KOPT-K1 (cell line): ENCODE measurements around the gene ROR2.
"Not testable (repeated sequence)": the region's sequence is repeated elsewhere in the genome, so short reads cannot be mapped to it uniquely, and the experiment has no call there.

Experiments
- H3K27ac ChIP-seq: fragments of 200-600 bp; sonication (generic); 2 replicates; pipeline ENCODE4 v1.5.1; 2016; ENCODE audit warnings: antibody characterized with exemption, mild to moderate bottlenecking, low read depth, low read length; ENCODE audit not compliant: poor library complexity, severe bottlenecking
- H3K36me3 ChIP-seq: fragments of 200-600 bp; sonication (generic); 2 replicates; pipeline ENCODE4 v1.5.1; 2017; ENCODE audit warnings: antibody characterized with exemption, mild to moderate bottlenecking, low read length, moderate library complexity; ENCODE audit not compliant: insufficient read depth
- H3K9me3 ChIP-seq: fragments of 200-600 bp; sonication (generic); 2 replicates; pipeline ENCODE4 v1.5.1; 2017; ENCODE audit warnings: antibody characterized with exemption, low read length, mild to moderate bottlenecking; ENCODE audit not compliant: insufficient read depth, poor library complexity, severe bottlenecking

Gene ROR2

GRCh38 chr9:91547081-91547480 lies 402.9 kb downstream of the ROR2 start:
- Histone ChIP-seq H3K36me3 (no peaks in the 10 kb centered on the region), H3K27ac (no peak overlapping the region)

GRCh38 chr9:91546574-91546973 lies 403.5 kb downstream of the ROR2 start:
- Histone ChIP-seq H3K36me3 (no peaks in the 10 kb centered on the region), H3K27ac (no peak overlapping the region), H3K9me3 (no peaks in the 10 kb centered on the region)

More at GRCh38 chr9:91547081-91547480, 402.9 kb downstream of the ROR2 start:
- no peaks in the 10 kb centered on the region for H3K9me3 ChIP-seq

DNA sequence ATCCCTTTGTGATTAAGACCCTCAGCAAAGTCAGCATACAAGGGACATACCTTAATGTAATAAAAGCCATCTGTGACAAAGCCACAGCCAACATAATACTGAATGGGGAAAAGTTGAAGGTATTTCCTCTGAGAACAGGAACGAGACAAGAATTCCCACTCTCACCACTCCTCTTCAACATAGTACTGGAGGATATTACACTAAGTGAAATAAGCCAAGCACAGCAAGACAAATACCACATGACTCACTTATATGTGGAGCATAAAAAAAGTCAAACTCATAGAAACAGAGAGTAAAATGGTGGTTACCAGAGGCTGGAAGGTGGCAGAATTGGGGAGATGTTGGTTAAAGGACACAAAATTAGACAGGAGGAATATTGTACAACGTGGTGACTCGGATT lies 408.3 kb downstream of the ROR2 start:
- H3K36me3 ChIP-seq, result no peaks in the 10 kb centered on the region
- no peaks in the 10 kb centered on the region for H3K9me3 ChIP-seq
- H3K27ac ChIP-seq, result no peak overlapping the region

DNA sequence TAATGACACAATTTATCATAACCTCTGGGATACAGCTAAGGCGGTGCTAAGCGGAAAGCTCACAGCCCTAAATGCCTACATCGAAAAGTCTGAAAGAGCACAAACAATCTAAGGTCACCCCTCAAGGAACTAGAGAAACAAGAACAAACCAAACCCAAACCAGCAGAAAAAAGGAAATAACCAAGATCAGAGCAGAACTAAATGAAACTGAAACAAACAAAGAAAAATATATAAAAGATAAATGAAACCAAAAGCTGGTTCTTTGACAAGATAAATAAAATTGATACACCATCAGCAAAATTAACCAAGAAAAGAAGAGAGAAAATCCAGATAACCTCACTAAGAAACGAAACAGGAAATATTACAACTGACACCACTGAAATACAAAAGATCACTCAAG lies 409.5 kb downstream of the ROR2 start:
- not testable (repeated sequence) for H3K36me3 ChIP-seq, H3K27ac ChIP-seq

DNA sequence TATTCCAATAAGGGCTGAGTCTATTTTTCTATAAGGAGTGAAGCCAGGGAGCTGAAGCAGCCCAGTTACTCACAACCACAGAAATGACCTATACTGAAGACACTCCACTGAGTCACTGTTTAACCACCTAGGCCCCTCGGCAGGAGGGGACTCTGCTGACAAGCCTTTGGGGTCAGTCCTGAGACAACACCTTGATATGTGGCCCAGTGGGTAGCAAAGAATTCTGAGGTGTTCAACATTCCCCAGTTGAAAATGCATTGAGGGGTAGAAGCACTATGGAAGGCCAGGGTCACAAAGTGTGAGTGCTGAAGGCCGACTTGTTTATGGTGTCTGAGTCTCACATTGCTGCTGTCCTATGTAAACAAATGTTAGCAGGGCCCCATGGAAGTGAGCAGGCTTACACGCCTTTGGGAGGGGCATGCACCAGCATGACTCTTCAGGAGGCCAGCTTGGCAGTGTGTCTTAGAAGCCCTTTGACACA lies 413.8 kb downstream of the ROR2 start:
- Histone ChIP-seq H3K36me3 (no peaks in the 10 kb centered on the region), H3K27ac (no peak overlapping the region), H3K9me3 (no peaks in the 10 kb centered on the region)

More for the DNA sequence above, 409.5 kb downstream of the ROR2 start:
- H3K9me3 ChIP-seq, result not testable (repeated sequence)

GRCh38 chr9:91534374-91534773 lies 415.7 kb downstream of the ROR2 start:
- H3K36me3 ChIP-seq, result no peaks in the 10 kb centered on the region
- H3K27ac ChIP-seq, result no peak overlapping the region
- no peaks in the 10 kb centered on the region for H3K9me3 ChIP-seq

DNA sequence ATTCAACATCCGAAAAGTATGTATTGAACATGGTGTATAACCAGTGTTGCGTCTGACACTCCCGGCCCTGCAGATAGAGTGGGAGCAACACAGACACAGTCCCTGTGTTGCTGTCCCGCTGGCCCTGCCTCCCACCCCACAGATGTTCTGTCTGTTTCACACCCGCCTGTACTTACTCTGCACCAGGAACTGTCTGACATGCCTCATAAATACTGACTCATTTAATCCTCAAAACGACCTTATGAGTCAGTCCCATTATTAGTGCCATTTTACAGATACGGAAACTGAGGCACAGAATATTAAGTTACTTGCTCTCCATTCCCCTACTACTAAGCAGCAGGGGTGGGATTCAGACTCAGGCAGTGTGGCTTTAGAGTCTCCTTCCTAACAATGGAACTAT lies 416.6 kb downstream of the ROR2 start:
- Histone ChIP-seq H3K36me3 (no peaks in the 10 kb centered on the region), H3K27ac (no peak overlapping the region), H3K9me3 (no peaks in the 10 kb centered on the region)

DNA sequence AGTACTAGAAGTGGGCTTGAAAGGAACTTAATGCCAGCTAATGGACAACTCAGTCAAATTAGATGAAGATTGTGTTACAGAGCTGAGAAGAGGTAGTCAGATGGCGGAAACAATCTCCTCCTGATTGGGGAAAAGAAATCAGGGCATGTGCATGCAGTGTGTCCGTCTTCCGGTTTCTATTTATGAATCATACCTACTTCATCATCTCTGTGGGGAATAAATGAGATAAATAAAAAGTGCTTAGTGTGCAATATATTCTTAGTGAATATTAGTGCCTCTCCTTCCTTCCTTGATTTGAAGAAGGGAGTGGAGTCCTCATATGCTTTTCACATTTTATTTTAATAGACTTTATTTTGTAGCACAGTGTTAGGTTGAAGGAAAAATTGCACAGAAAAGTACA lies 417.7 kb downstream of the ROR2 start:
- no peak overlapping the region for H3K27ac ChIP-seq
- no peaks in the 10 kb centered on the region for H3K9me3 ChIP-seq
- H3K36me3 ChIP-seq, result no peaks in the 10 kb centered on the region

DNA sequence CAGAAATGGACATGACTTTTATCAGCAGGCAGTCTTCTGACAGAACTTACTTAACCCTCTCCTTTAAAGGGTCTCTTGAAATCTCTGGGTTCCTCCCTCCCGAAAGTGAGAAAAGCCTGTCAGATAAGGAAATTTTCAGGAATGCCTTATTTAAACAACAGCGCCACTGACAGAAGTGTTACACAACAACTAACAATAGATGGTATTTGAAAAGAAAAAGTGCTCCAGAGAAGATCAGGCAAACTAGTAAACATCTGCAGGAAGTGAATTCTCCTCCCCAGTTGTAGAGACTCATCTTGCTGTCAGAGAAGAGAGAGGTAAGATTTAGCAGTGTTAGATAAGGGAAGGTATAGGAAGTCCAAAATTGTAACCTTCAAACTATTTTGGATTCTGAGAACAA lies 419.2 kb downstream of the ROR2 start:
- no peak overlapping the region for H3K27ac ChIP-seq

DNA sequence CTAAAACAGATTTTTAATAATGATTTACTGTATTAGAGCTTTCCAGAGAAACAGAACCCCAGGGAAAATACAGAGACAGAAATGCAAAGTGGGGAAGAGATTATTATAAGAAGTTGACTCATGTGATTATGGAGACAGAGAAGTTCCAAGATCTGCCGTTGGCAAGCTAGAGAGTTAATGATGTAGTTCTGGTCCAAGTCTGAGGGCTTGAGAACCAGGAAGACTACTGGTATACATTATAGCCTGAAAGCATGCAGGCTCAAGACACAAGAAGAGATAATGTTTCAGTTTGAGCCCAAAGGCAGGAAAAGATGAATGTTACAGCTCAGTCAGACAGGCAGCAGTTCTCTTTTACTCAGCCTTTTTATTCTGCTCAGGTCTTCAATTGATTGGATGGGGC lies 427.5 kb downstream of the ROR2 start:
- Histone ChIP-seq H3K36me3 (no peaks in the 10 kb centered on the region), H3K9me3 (peaks cover 9% of the 10 kb centered on the region), H3K27ac (no peak overlapping the region)

More for the DNA sequence above, 419.2 kb downstream of the ROR2 start:
- H3K36me3 ChIP-seq, result no peaks in the 10 kb centered on the region
- no peaks in the 10 kb centered on the region for H3K9me3 ChIP-seq

DNA sequence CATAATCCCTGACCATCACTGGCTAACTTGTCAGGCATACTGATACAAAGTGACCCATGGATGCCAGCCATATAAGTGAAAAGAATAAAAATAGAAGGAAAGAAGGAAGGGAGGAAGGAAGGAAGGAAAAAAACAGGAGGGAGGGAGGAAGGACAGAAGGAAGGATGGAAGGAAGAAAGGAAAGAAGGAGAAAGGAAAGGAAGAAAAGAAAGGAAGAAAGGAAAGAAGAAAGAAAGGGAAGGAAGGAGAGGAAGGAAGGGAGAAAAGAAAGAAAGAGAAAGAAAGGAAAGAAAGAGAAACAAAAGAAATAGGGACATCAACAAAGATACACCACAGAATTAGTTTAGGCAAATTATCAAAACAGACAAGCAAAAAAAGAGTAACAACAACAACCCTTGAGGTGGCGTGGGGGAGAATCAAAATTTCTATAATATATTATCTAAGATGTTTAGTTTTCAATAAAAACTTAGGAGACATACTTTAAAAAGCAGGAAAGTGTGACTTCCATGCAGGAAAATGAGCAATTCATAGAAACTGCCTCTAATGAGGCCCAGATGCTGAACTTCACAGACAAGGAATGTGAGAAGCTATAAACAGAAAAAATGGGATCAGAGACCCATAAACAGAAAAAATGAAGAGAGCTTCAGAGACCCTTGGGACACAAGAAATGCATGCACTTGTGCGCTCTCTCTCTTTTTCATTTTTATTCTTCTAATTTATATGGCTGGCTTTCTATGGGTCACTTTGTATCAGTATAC lies 430.3 kb downstream of the ROR2 start:
- Histone ChIP-seq H3K36me3 (no peaks in the 10 kb centered on the region), H3K27ac (no peak overlapping the region), H3K9me3 (peaks cover 6% of the 10 kb centered on the region)

DNA sequence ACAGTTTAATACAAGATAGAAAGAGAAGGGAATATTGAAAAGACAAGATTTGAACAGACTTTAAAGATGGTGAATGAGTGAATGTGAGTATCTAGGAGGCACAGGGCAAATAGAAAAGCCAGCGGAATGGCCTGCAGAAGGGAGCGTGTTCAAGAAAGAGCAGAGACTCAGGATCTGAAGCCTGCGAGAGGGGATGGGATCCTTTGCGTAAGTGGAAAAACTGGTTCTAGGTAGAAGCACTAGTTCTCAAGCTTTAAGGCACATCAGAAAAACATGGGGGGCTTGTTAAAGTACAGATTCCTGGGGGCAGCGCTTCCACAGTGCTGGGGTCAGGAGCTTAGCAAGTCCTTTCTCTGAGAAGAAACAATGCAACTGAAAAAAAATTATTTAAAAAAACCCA lies 431.6 kb downstream of the ROR2 start:
- H3K9me3 ChIP-seq, result no peaks in the 10 kb centered on the region
- H3K27ac ChIP-seq, result no peak overlapping the region
- no peaks in the 10 kb centered on the region for H3K36me3 ChIP-seq

GRCh38 chr9:91517801-91518200 lies 432.2 kb downstream of the ROR2 start:
- Histone ChIP-seq H3K27ac (no peak overlapping the region), H3K9me3 (no peaks in the 10 kb centered on the region), H3K36me3 (no peaks in the 10 kb centered on the region)

DNA sequence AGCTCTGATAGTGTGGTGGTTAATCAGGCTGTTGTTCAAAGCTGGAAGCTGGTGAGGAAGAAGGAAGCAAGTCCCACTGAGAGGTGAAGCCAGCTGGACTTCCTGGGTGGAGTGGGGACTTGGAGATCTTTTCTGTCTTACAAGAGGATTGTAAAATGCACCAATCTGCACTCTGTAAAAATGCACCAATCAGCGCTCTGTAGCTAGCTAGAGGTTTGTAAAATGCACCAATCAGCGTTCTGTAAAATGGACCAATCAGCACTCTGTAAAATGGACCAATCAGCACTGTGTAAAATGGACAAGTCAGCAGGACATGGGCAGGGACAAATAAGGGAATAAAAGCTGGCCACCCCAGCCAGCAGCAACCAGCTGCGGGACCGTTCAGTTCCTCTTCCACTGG lies 432.7 kb downstream of the ROR2 start:
- H3K27ac ChIP-seq, H3K9me3 ChIP-seq, H3K36me3 ChIP-seq: not testable (repeated sequence)

GRCh38 chr9:91516777-91517176 lies 433.3 kb downstream of the ROR2 start:
- Histone ChIP-seq H3K27ac (no peak overlapping the region), H3K9me3 (peaks cover 4% of the 10 kb centered on the region), H3K36me3 (no peaks in the 10 kb centered on the region)

- Histone ChIP-seq H3K9me3 (peaks cover 4% of the 10 kb centered on the region), H3K36me3 (no peaks in the 10 kb centered on the region), H3K27ac (no peak overlapping the region)
Measured at GRCh38 chr9:91516081-91516480, 433.9 kb downstream of the ROR2 start.
